ENCODE data around the gene ORC1.

Gene ORC1

DNA sequence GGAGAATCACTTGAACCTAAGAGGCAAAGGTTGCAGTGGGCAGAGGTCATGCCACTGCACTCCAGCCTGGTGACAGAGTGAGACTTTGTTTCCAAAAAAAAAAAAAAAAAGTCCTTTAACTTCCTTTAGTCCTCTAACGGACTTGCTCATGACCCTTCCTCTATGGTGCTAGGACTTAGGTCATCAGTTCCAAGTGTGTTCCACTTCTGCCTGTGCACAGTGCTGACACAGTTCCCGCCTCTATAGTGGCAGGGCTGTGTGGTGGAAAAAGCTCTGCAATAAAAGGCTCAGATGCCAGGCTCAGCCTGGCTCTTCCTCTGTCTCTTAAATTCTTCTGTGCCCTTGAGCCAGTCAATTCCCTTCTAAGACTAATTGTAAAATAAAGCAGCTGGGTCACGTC is 60.2 kb downstream of the ORC1 start:
- no peak for DNase-seq (ENCODE audit: low spot score)

DNA sequence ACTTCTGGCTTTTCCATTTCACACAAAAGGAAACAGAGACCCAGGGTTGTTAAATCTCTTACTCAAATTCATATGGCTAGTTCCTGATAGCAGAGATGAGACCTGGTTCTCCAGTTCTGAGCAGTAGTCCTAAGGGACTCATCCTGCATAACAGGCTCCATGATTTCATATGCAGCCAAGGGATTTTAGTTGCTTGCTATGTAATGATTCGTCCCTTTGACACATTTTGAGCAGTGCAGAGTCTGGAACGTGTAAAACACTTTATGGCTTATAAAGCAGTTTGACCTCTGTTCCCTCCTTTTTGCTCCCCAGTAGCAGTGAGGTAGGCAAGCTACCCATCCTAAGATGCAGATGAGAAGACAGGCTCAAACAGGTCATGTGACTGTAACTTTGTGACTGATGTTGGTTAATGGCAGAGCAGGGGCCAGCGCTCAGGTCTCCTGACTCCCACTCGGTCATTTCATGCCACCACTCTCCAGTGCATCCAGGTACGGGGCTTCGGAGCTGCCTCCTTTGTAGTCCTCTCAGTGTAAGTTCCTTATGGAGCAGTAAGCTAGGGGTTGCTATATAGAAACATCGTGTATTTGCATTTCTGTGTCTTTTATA is 62.5 kb downstream of the ORC1 start:
- DNase-seq (ENCODE audit: low spot score), result no peak

DNA sequence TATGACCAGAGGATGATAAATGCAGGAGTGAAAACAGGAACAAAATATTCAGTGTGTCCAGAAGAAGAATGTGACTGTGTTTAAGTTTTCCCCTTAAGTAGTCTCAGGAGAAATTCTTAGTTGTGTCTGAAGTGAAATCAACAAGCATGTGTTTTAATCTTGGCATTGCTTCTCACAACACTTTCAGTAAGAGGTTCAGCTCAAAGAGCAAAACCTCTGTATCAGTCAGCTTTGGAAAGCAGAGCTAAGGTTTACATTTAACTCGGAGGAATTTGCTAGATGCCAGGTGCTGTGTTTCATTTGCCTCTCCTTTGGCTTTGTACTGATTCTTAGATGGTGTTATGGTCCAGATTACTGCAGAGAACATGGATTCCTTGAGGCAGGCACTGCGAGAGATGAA is 66.8 kb downstream of the ORC1 start:
- DNase-seq (ENCODE audit: low spot score), result no peak

DNA sequence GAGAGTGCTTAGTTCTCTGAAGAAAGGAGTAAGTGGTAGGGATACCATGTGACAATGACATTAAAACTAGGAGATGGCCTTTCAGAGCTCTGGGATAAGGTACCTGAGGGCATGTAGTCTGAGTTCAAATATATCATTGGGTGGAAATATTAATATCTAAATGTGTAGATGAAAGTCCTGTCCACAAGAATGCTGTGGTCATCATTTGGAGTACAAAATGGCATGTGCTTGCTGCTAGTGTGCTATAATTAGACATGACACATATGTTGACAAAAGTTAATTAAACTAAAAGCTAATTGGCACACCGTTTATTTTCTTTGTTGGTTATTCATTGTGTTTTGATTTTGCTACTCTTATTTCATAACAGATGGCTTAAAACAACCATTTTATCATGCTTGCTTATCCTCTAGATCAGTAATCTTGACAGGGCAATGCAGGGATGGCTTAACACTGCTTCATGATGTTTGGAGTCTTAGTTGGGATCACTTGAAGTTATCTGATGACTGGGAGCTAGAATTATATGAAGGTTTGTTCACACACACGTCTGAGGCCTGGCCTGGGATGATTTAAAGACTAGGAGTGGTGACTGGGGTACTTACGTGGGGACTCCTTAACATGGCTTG is 69.2 kb downstream of the ORC1 start:
- DNase-seq (ENCODE audit: low spot score), result no peak

GRCh38 chr1:52332411-52332810 is 71.8 kb downstream of the ORC1 start:
- DNase-seq (ENCODE audit: low spot score), result no peak

- DNase-seq (ENCODE audit: low spot score), result no peak
These were observed 75.6 kb downstream of the ORC1 start for GRCh38 chr1:52328615-52329014.

- DNase-seq (ENCODE audit: low spot score), result no peak
These were observed 78.4 kb downstream of the ORC1 start for GRCh38 chr1:52325786-52326185.

- no peak for DNase-seq (ENCODE audit: low spot score)
These were observed 80.5 kb downstream of the ORC1 start for GRCh38 chr1:52323731-52324130.
